ENCODE data around the gene CASKIN2. TPM values are rescaled to one million over a fixed set of nuclear protein-coding genes. Genes with fewer than 3 reads are reported as not detected.
"Not testable (repeated sequence)": the region's sequence is repeated elsewhere in the genome, so short reads cannot be mapped to it uniquely, and the experiment has no call there.

The CASKIN2 gene
- total RNA-seq, 1 experiment from 2014 or later: 19.2 TPM

DNA sequence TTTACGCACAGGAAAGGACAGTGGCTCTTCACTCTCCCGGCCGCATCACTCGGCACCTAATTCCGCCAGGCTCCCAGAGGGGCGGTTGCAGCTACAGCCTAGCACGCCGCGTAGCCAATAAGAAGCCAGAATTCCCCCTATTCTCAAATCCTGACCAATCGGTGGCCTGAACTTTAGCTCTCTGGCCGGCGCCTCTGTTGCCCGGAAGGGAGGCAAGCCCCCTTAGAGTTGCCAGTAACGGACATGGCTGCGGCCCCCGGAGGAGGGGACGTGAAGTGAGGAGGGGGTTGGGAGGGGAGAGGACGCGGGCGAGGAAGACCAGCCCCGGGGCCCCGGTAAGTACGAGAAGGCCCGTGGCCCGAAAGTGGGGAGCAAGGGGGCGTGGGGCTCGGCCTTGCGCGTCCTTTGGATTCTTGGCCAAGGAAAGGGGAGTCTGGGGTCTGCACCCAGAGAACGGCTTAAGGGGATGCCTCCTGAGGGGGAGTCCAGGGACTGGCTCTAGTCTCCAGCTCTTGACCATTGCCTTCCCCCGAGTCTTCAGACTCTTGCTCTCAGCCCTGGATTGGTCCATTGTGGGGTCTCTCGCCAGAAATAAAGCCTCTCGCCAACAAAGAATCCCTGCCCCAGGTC, 58.8 kb downstream of the CASKIN2 start, which contains the start of gene TMEM94:
Gene TMEM94 (plus strand): TSS at position 219 of the 630 bp plus-strand sequence. CDS start 15,271 bp downstream, outside the sequence.
- H3K27ac Mint-ChIP-seq (ENCODE audit: low read depth, unreplicated experiment): peak within 1 kb of the TSS; percentile 90
- H3K36me3 Mint-ChIP-seq (ENCODE audit: insufficient read depth, unreplicated experiment): no peaks in the 10 kb centered on the region
- H3K4me1 Mint-ChIP-seq (ENCODE audit: insufficient read depth, unreplicated experiment): peaks cover 22% of the 10 kb centered on the region
- H3K4me3 Mint-ChIP-seq (ENCODE audit: unreplicated experiment): peak within 1 kb of the TSS; percentile 86
- no TSS peak for BruUV-seq (replicated peaks)
- H3K9me3 Mint-ChIP-seq (ENCODE audit: unreplicated experiment): no peaks in the 10 kb centered on the region
- TF ChIP-seq, protein P1, sequence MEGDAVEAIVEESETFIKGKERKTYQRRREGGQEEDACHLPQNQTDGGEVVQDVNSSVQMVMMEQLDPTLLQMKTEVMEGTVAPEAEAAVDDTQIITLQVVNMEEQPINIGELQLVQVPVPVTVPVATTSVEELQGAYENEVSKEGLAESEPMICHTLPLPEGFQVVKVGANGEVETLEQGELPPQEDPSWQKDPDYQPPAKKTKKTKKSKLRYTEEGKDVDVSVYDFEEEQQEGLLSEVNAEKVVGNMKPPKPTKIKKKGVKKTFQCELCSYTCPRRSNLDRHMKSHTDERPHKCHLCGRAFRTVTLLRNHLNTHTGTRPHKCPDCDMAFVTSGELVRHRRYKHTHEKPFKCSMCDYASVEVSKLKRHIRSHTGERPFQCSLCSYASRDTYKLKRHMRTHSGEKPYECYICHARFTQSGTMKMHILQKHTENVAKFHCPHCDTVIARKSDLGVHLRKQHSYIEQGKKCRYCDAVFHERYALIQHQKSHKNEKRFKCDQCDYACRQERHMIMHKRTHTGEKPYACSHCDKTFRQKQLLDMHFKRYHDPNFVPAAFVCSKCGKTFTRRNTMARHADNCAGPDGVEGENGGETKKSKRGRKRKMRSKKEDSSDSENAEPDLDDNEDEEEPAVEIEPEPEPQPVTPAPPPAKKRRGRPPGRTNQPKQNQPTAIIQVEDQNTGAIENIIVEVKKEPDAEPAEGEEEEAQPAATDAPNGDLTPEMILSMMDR (IDR thresholded peaks at IDR 0.05; ENCODE audit: unreplicated experiment): no peak
- ChIA-PET POLR2A (interaction anchor here (0.6 to 2.2 kb wide), 26 partner anchors 8 to 409 kb away, joined by 3 to 15 read pairs (median 4); partner anchors contain the start of genes GGA3, GRB2, KCTD2 and LLGL2), CTCF (interaction anchor here (0.6 to 1.0 kb wide), 3 partner anchors 69 to 310 kb away, joined by 3 read pairs; partner anchors contain the start of gene LLGL2)
- peak; percentile 98 for DNase-seq (ENCODE audit: unreplicated experiment)
- H3K27me3 Mint-ChIP-seq (ENCODE audit: insufficient read depth, unreplicated experiment): no peaks in the 10 kb centered on the region
- intact Hi-C loops (cut with micrococcal nuclease): no loop called here

DNA sequence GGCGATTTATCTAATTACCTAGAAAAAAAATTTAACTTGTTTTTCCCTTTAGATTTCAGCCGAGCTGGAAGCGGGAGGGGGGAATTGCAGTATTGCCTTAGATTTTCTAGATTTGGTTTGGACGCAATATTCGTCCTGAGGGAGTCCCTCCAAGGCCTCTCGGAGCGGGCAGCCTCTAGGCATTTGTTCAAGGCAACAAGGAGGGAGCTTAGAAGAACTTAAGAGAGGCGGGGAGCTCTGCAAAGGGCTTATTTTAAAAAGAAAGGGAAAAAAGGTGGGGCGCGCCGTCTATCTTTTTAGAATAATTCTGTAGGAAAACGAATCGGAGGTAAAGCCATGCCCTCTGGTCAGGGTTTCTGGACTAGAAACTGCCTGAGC, 59.3 kb downstream of the CASKIN2 start:
- BruUV-seq (replicated peaks): TSS peak; percentile 86
- Mint-ChIP-seq H3K36me3 (ENCODE audit: insufficient read depth, unreplicated experiment) (no peaks in the 10 kb centered on the region), H3K4me1 (ENCODE audit: insufficient read depth, unreplicated experiment) (peaks cover 22% of the 10 kb centered on the region), H3K27me3 (ENCODE audit: insufficient read depth, unreplicated experiment) (no peaks in the 10 kb centered on the region), H3K9me3 (ENCODE audit: unreplicated experiment) (no peaks in the 10 kb centered on the region), H3K4me3 (ENCODE audit: unreplicated experiment) (peak overlapping the region; percentile 86), H3K27ac (ENCODE audit: low read depth, unreplicated experiment) (peak overlapping the region; percentile 90)
- DNase-seq (ENCODE audit: unreplicated experiment): no peak
- CTCF ChIA-PET: interaction anchor here (0.6 to 1.0 kb wide), 3 partner anchors 70 to 495 kb away, joined by 3 read pairs; partner anchors contain the start of gene LLGL2
- TF ChIP-seq, protein P1 (IDR thresholded peaks at IDR 0.05; ENCODE audit: unreplicated experiment): no peak
- intact Hi-C loops (cut with micrococcal nuclease): no loop called here
- POLR2A ChIA-PET: interaction anchor here (0.6 to 2.2 kb wide), 25 partner anchors 9 to 612 kb away, joined by 3 to 15 read pairs (median 4); partner anchors contain the start of genes GGA3, GRB2, KCTD2 and LLGL2

DNA sequence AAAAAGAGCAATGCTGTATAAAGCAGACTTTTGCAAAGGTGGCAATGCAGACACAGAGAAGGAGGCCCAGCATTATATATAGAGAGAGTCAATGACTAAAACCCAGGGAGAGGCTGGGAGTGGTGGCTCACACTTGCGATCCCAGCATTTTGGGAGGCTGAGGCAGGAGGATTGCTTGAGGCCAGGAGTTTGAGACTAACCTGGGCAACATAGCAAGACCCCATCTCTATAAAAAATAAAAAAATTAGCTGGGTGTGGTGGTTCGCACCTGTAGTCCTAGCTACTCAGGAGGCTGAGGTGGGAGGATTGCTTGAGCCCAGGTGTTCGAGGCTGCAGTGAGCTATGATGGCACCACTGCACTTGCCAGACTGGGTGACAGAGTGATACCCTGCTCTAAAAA, 60.7 kb downstream of the CASKIN2 start:
- POLR2A ChIA-PET: interaction anchor here (0.6 to 2.1 kb wide), 6 partner anchors 20 to 272 kb away, joined by 3 to 7 read pairs (median 4); partner anchors contain the start of genes GRB2 and TSEN54
- H3K36me3 Mint-ChIP-seq (ENCODE audit: insufficient read depth, unreplicated experiment); DNase-seq (ENCODE audit: unreplicated experiment); H3K27me3 Mint-ChIP-seq (ENCODE audit: insufficient read depth, unreplicated experiment); intact Hi-C loops (cut with micrococcal nuclease); H3K9me3 Mint-ChIP-seq (ENCODE audit: unreplicated experiment); H3K27ac Mint-ChIP-seq (ENCODE audit: low read depth, unreplicated experiment); H3K4me3 Mint-ChIP-seq (ENCODE audit: unreplicated experiment); BruUV-seq (replicated peaks): not testable (repeated sequence)
- CTCF ChIA-PET: interaction anchor here (1.3 kb wide), 1 partner anchor 42 kb away, joined by 7 read pairs; no protein-coding TSS in a partner anchor
- peaks cover 16% of the 10 kb centered on the region for H3K4me1 Mint-ChIP-seq (ENCODE audit: insufficient read depth, unreplicated experiment)

DNA sequence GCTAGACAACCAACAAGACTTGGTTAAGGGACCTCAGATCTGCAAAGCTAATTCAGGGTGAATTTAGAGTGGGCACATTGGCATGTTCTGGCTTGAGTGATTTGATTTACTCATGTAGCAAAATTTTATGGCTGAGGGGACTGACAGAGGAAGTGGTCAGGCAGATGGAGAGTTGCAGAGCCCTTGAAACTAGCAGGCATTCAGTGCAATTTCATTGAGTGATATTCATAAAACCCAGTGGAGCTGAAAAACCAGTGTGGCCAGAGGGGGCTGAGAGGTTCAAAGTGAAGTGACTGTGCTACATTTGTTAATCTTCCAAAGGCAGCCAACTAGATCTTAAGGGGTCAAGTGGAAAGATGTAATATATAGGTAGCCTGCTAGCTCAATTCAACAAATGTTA, 61.1 kb downstream of the CASKIN2 start:
- ChIA-PET POLR2A (interaction anchor here (0.6 to 1.5 kb wide), 3 partner anchors 29 to 271 kb away, joined by 4 read pairs; partner anchors contain the start of gene TSEN54), CTCF (interaction anchor here (0.5 to 1.3 kb wide), 4 partner anchors 9 to 175 kb away, joined by 3 to 7 read pairs (median 3); no protein-coding TSS in a partner anchor)
- H3K27ac Mint-ChIP-seq (ENCODE audit: low read depth, unreplicated experiment): no peak overlapping the region
- intact Hi-C loops (cut with micrococcal nuclease): no loop called here
- H3K9me3 Mint-ChIP-seq (ENCODE audit: unreplicated experiment): no peaks in the 10 kb centered on the region
- TF ChIP-seq, protein P1 (IDR thresholded peaks at IDR 0.05; ENCODE audit: unreplicated experiment): no peak
- H3K36me3 Mint-ChIP-seq (ENCODE audit: insufficient read depth, unreplicated experiment): no peaks in the 10 kb centered on the region
- H3K27me3 Mint-ChIP-seq (ENCODE audit: insufficient read depth, unreplicated experiment): no peaks in the 10 kb centered on the region
- no peak for DNase-seq (ENCODE audit: unreplicated experiment)
- H3K4me1 Mint-ChIP-seq (ENCODE audit: insufficient read depth, unreplicated experiment): peaks cover 16% of the 10 kb centered on the region
- BruUV-seq (replicated peaks): no TSS peak
- H3K4me3 Mint-ChIP-seq (ENCODE audit: unreplicated experiment): no peak overlapping the region
